Activated T-cell treated with anti-CD3 and anti-CD28 coated beads, Interleukin-2, amount 50 U/mL, for 4 hours (primary cell): ENCODE results near the gene ALPK3. TPM values are rescaled to one million over a fixed set of nuclear protein-coding genes. Genes with fewer than 3 reads are reported as not detected.

Source experiments
- ATAC-seq, 2 donors: fragments of 200-7000 bp; cut with Tn5 transposase; one replicate each; pipeline ENCODE4 v1.10.0; 2021
- DNase-seq: peaks from one replicate; pipeline ENCODE4 v3.0.0-alpha.2; 2020
- H3K27me3 Mint-ChIP-seq: one replicate; pipeline ENCODE4 v1.8.0; 2021; ENCODE audit warnings: low read depth, mixed read lengths
- H3K36me3 Mint-ChIP-seq: one replicate; pipeline ENCODE4 v1.8.0; 2022; ENCODE audit warnings: mixed read lengths; ENCODE audit not compliant: insufficient read depth
- H3K4me1 Mint-ChIP-seq: one replicate; pipeline ENCODE4 v1.8.0; 2021; ENCODE audit warnings: low read depth, mixed read lengths
- H3K4me3 Mint-ChIP-seq: one replicate; pipeline ENCODE4 v1.8.0; 2021; ENCODE audit warnings: mild to moderate bottlenecking, moderate library complexity, mixed read lengths
- H3K9me3 Mint-ChIP-seq: one replicate; pipeline ENCODE4 v1.8.0; 2021; ENCODE audit warnings: mixed read lengths
- total RNA-seq, 3 donors: library from RNA; stranded (reverse); gene quantifications; one replicate each; pipeline ENCODE4 v1.2.1, GENCODE V29; 2021

Gene ALPK3
- total RNA-seq, 3 donors from 2014 or later: 0.05 to 0.13 (median 0.11) TPM

GRCh38 chr15:84908564-84908963 lies 91.4 kb downstream of the ALPK3 start:
- Mint-ChIP-seq H3K27me3 (no peaks in the 10 kb centered on the region), H3K36me3 (no peaks in the 10 kb centered on the region), H3K4me3 (no peak overlapping the region), H3K4me1 (no peaks in the 10 kb centered on the region), H3K9me3 (no peaks in the 10 kb centered on the region)
- no peak for DNase-seq
- no peak for ATAC-seq

- ATAC-seq: no peak
- Mint-ChIP-seq H3K4me1 (no peaks in the 10 kb centered on the region), H3K9me3 (no peaks in the 10 kb centered on the region), H3K27me3 (no peaks in the 10 kb centered on the region), H3K4me3 (no peak overlapping the region), H3K36me3 (no peaks in the 10 kb centered on the region)
- no peak for DNase-seq
Measured at GRCh38 chr15:84909029-84909428, 91.9 kb downstream of the ALPK3 start.

DNA sequence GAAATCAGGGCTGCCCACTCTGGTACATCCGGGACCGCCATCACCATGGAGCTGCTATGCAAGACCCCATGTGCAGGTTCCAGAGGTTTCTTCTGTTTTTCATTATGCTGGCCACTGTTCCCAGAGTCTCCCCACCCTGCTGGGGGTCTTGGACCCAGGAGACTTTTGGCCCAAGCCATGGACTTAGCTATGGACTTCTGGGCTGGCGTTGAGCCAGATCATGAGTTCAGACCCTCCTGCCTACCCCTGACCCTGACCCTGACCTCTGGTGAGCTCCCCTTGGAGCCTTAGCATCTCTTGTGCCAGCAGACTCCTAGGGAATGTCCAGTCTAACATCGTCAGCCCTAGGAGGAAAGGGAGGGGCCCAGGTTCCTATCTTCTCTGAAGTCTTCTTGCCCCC lies 92.6 kb downstream of the ALPK3 start:
- Mint-ChIP-seq H3K36me3 (no peaks in the 10 kb centered on the region), H3K27me3 (peaks cover 3% of the 10 kb centered on the region), H3K9me3 (no peaks in the 10 kb centered on the region), H3K4me3 (no peak overlapping the region), H3K4me1 (peaks cover under 1% of the 10 kb centered on the region)
- DNase-seq (no peak), ATAC-seq (no peak)

DNA sequence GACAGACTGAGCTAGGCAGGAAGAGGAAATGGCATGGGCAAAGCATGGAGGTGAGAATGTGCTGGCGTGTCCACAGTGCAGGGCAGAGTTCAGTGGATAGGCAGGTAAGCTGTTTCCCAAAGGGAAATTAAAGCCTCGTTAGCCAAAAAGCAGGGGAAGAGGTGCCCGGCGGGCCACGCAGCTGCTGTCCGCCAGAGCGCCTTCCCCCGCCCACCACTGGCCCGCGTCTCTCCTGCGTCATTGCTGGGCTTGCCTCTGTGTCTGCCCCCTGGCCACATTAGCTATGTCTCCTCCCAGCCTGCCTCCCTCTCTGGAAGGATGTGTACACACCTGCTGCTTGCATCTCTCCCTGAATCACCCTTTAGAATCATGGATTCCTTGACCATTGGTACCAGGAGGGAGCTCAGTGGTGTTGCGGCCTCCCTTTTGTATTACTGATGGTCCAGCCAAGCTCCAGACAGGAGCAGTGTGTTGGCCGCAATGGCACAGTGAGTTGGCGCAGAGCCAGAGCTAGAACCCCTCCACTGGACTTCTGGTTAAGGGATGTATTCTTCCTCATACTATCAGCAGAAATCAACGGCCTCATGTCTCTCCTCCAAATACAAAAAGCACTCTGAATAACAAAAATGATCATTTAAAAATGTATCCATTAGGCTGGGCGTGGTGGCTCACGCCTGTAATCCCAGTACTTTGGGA lies 93.9 kb downstream of the ALPK3 start:
- Mint-ChIP-seq H3K27me3 (peaks cover 9% of the 10 kb centered on the region), H3K4me3 (no peak overlapping the region), H3K9me3 (no peaks in the 10 kb centered on the region), H3K36me3 (no peaks in the 10 kb centered on the region), H3K4me1 (peaks cover 2% of the 10 kb centered on the region)
- DNase-seq: no peak
- ATAC-seq: no peak

DNA sequence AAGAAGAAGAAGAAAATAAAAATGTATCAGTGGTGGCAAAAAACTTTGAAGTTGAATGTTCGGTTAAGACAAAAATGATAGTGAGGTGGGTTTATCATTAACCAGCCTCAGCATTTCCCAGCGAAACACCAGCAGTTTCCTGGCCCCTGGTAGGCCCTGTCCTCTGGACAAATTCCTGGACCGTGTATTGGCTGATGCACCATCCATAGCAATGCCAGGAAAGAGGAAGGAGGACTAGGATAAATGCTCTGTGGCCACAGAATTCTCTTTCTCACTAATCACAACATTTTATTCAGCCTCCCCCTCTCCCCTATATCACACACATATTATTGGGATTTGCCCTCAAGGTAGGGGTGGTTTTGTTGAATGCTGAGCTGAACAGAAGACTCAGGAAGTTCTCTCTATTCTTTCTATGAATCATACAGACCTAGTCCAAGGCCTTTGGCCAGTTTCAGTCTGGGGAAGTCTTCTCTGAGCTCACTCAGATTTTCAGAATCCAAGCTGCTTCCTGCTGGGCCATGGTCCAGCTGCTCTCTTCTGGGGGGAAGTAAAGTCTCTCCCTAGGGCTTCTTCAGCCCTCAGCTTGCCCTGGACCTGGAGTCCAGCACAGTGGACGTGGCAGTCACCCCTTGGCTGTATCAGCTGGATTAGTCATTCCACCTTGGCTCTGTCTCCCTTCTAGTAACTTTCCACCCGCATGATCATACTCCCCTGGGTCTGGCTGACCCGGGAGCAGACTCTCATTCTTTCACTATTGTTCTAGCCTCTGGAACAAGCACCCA lies 94.9 kb downstream of the ALPK3 start:
- Mint-ChIP-seq H3K27me3 (peaks cover 9% of the 10 kb centered on the region), H3K36me3 (no peaks in the 10 kb centered on the region), H3K4me1 (peaks cover 2% of the 10 kb centered on the region), H3K4me3 (no peak overlapping the region), H3K9me3 (no peaks in the 10 kb centered on the region)
- DNase-seq (no peak), ATAC-seq (no peak)

DNA sequence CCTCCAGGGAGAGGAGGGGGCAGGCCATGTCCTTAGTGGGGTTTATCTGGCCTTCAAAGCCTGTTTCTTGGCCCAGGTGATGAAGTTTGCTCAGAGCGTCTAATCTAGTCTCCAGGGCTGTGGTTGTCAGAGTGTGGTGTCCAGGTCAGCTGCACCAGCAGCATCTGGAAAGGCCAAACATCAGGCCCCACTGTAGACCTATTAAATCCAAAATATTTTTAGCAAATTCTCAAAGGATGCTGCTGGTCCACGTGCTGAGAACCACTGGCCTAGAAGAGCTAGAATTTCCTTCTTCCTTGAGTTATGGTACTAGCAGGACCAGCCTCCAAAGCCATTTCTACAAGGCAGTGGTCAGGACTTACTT lies 96.2 kb downstream of the ALPK3 start:
- no peak for ATAC-seq
- DNase-seq: no peak
- H3K27me3 Mint-ChIP-seq: peaks cover 9% of the 10 kb centered on the region
- H3K4me1 Mint-ChIP-seq: peaks cover 2% of the 10 kb centered on the region
- H3K4me3 Mint-ChIP-seq: no peak overlapping the region
- no peaks in the 10 kb centered on the region for H3K9me3 Mint-ChIP-seq
- H3K36me3 Mint-ChIP-seq: no peaks in the 10 kb centered on the region

DNA sequence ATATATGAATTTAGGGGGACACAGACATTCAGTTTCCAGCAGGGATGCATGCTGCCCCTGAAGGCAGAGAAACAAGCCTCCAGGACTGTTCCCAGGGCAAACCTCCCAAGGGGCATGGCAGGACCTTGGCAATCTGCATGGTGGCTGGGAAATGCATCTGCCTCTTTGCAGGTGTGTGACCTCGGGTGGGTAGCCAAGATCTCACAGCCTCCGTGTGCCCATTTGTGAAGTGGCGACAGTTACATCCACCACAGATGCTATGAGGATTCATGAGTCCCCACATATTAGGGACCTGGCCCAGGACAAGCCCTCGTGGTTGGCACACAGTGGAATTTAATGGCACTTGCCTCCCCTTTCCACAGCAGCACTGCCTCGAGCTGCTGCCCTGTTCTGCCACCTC lies 97.2 kb downstream of the ALPK3 start:
- no peaks in the 10 kb centered on the region for H3K9me3 Mint-ChIP-seq

DNA sequence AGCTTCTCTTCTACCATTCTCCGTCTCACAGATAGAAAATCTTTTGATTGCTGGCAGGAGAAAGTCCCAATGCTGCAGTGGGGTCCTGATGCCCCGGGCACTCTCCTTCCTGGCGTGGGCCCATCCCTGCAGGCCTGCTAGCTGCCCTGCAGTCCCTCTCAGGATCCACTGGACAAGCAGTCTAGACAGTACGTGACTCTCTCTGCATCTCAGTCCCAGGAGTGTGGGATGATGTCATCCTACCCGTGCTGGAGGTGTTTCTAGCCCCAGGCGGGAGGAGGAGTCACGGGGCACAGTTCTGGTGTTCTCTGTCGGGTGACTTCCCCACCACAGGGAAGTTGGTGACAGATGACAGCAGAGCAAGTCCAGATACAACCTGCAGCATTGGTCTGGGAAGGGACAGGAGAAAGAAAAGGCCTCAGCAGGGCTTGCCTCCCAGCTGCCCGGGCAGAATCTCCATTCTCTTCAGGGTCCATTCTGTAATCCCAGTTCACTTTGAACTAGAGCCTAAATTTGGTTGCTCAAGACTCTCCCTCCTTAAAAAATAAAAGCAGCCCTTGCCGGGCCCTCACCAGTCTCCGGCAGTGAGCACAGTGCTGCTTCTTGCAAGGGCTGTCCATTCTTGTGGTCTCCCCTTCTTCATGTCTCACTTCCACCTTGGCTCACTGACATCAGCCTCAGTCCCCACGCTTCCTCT lies 97.9 kb downstream of the ALPK3 start:
- ATAC-seq (peak; percentile 84 to 91), DNase-seq (peak; percentile 23)
- peaks cover 2% of the 10 kb centered on the region for H3K4me1 Mint-ChIP-seq
- no peaks in the 10 kb centered on the region for H3K36me3 Mint-ChIP-seq
- H3K27me3 Mint-ChIP-seq: peaks cover 9% of the 10 kb centered on the region
- no peaks in the 10 kb centered on the region for H3K9me3 Mint-ChIP-seq
- H3K4me3 Mint-ChIP-seq: no peak overlapping the region

More for the DNA sequence above, 97.2 kb downstream of the ALPK3 start:
- H3K27me3 Mint-ChIP-seq: peaks cover 9% of the 10 kb centered on the region
- H3K36me3 Mint-ChIP-seq: no peaks in the 10 kb centered on the region
- no peak overlapping the region for H3K4me3 Mint-ChIP-seq
- H3K4me1 Mint-ChIP-seq: peaks cover 2% of the 10 kb centered on the region
- no peak for ATAC-seq
- no peak for DNase-seq

DNA sequence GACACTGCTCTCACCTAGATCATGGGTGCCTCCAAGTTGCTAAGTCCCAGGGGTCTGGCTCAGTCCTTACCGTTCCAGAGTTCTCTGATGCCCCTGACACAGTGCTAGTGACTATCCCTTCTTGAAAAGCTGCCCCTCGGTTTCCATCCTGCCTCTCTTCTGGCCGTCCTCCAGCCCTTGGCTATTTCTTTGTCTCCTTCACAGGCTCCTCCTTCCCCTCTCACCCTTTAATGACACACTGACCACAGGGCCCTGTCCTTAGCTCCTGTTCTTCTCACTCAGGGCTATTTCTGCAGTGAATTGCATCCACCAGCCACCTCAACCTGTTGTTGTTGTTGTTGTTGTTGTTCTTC lies 98.4 kb downstream of the ALPK3 start:
- DNase-seq (no peak), ATAC-seq (no peak)
- H3K9me3 Mint-ChIP-seq: no peaks in the 10 kb centered on the region
- H3K27me3 Mint-ChIP-seq: peaks cover 9% of the 10 kb centered on the region
- H3K36me3 Mint-ChIP-seq: no peaks in the 10 kb centered on the region
- H3K4me3 Mint-ChIP-seq: no peak overlapping the region
- peaks cover 2% of the 10 kb centered on the region for H3K4me1 Mint-ChIP-seq

- Mint-ChIP-seq H3K4me1 (peaks cover 2% of the 10 kb centered on the region), H3K36me3 (no peaks in the 10 kb centered on the region), H3K9me3 (no peaks in the 10 kb centered on the region), H3K27me3 (peaks cover 9% of the 10 kb centered on the region), H3K4me3 (no peak overlapping the region)
- ATAC-seq (no peak), DNase-seq (no peak)
Measured at GRCh38 chr15:84917452-84917851, 100.3 kb downstream of the ALPK3 start.

DNA sequence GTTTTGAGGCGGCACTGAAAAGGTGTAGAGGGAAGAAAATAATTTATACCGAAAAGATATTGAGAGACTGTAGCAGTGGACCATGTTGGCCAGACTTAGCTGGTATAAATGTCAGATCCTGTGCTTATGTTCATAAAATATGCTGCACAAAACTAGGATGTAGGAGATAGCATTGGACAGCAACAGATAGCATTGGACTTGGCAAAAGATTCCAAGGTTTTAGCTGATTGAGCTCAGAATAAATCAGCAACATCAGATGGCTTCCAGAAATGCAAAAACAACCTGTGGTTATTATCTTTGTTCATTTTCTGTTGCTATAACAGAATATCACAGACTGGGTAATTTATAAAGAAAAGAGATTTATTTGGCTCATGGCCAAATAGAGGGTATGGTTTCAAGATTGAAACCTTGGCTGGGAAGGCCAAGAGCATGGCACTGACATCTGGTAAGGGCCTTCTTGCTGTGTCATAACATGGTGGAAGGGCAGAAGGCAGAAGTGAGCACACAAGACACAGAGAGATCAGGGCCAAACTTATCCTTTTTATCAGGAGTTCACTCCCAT lies 102.0 kb downstream of the ALPK3 start:
- peaks cover 9% of the 10 kb centered on the region for H3K27me3 Mint-ChIP-seq
- H3K9me3 Mint-ChIP-seq: no peaks in the 10 kb centered on the region
- no peak overlapping the region for H3K4me3 Mint-ChIP-seq
- H3K4me1 Mint-ChIP-seq: peaks cover 2% of the 10 kb centered on the region
- H3K36me3 Mint-ChIP-seq: no peaks in the 10 kb centered on the region
- ATAC-seq: no peak
- no peak for DNase-seq

GRCh38 chr15:84921121-84921520 lies 104.0 kb downstream of the ALPK3 start:
- H3K36me3 Mint-ChIP-seq: no peaks in the 10 kb centered on the region
- H3K4me1 Mint-ChIP-seq: no peaks in the 10 kb centered on the region
- H3K27me3 Mint-ChIP-seq: no peaks in the 10 kb centered on the region
- no peak overlapping the region for H3K4me3 Mint-ChIP-seq
- H3K9me3 Mint-ChIP-seq: no peaks in the 10 kb centered on the region
- DNase-seq (no peak), ATAC-seq (no peak)

GRCh38 chr15:84922530-84922929 lies 105.4 kb downstream of the ALPK3 start:
- H3K4me3 Mint-ChIP-seq: no peak overlapping the region
- no peaks in the 10 kb centered on the region for H3K36me3 Mint-ChIP-seq
- DNase-seq: no peak
- H3K4me1 Mint-ChIP-seq: no peaks in the 10 kb centered on the region
- ATAC-seq: no peak
- no peaks in the 10 kb centered on the region for H3K27me3 Mint-ChIP-seq
- H3K9me3 Mint-ChIP-seq: no peaks in the 10 kb centered on the region
